B cell (primary cell): Measurements from ENCODE around the gene DYNC1I1.

Experiments
- EZH2 ChIP-seq: IDR thresholded peaks from 2 replicates; pipeline ENCODE4 v1.6.1; 2012; ENCODE audit warnings: borderline replicate concordance, low read depth, mild to moderate bottlenecking, moderate library complexity, low read length; ENCODE audit not compliant: insufficient read depth, poor library complexity, severe bottlenecking
- TF ChIP-seq, protein P1 (sequence below): fragments of 200-600 bp; IDR thresholded peaks from one replicate; pipeline ENCODE4 v1.8.0; 2022; ENCODE audit warnings: antibody characterized with exemption, mild to moderate bottlenecking

DNA sequence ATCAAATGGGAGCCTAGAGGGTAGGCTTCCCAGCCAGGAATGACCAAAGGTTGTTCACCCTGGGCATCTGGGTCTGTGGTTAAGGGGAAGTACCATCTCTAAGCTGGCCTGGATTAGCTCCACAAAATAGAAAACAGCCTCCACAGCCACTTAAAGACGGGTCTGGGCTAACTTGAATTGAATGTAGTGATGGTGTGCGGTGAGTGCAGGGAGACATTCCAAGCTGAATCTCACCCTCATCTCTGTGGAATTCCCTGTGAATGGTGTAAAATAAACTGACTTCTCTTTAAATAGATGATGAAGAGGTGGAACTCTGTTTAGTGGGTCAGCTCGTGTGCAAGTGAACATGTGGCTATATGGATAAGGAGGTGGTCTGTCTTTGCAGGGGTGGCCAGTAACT, 251.0 kb downstream of the DYNC1I1 start:
- TF ChIP-seq, protein P1, sequence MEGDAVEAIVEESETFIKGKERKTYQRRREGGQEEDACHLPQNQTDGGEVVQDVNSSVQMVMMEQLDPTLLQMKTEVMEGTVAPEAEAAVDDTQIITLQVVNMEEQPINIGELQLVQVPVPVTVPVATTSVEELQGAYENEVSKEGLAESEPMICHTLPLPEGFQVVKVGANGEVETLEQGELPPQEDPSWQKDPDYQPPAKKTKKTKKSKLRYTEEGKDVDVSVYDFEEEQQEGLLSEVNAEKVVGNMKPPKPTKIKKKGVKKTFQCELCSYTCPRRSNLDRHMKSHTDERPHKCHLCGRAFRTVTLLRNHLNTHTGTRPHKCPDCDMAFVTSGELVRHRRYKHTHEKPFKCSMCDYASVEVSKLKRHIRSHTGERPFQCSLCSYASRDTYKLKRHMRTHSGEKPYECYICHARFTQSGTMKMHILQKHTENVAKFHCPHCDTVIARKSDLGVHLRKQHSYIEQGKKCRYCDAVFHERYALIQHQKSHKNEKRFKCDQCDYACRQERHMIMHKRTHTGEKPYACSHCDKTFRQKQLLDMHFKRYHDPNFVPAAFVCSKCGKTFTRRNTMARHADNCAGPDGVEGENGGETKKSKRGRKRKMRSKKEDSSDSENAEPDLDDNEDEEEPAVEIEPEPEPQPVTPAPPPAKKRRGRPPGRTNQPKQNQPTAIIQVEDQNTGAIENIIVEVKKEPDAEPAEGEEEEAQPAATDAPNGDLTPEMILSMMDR = no peak
- TF ChIP-seq EZH2 = no peak
